ENCODE measurements around the gene KYNU.
"Not testable (repeated sequence)": the region's sequence is repeated elsewhere in the genome, so short reads cannot be mapped to it uniquely, and the experiment has no call there.

KYNU gene

DNA sequence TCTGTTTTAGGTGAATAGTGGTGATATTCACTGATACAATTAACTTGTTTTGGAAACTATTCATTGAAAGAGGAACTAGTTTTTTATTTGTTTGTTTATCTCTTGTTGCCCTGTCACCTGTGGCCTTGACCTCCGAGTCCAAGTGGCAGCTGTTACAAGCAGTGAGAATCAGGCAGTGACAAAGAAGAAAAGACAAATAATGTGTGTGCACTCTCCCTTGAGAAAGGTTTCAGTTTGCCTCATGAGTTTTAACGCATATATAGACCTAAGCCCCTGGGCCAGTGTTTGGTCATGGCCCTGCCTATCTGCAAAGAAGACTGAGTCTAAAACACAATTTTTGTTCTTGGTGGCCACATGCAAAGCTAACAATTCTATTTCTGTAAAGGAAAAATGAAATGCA lies 15.3 kb downstream of the KYNU start:
- TF ChIP-seq GLIS3 (CRISPR knock-in tag; IDR thresholded peaks at IDR 0.05): no peak
- TF ChIP-seq PPARA (CRISPR knock-in tag; IDR thresholded peaks at IDR 0.05; ENCODE audit: borderline replicate concordance): no peak
- no peak for TF ChIP-seq ARNTL (CRISPR knock-in tag; IDR thresholded peaks at IDR 0.05; ENCODE audit: borderline replicate concordance, low read depth)
- TF ChIP-seq ZNF8 (CRISPR knock-in tag; IDR thresholded peaks at IDR 0.05): no peak
- no peak for TF ChIP-seq CSDC2 (CRISPR knock-in tag; IDR thresholded peaks at IDR 0.05)
- TF ChIP-seq BACH2 (CRISPR knock-in tag; IDR thresholded peaks at IDR 0.05; ENCODE audit: borderline replicate concordance): no peak
- TF ChIP-seq OSR1 (CRISPR knock-in tag; IDR thresholded peaks at IDR 0.05): no peak
- TF ChIP-seq SNAI2 (CRISPR knock-in tag; IDR thresholded peaks at IDR 0.05): no peak
- TF ChIP-seq POU6F1 (CRISPR knock-in tag; IDR thresholded peaks at IDR 0.05; ENCODE audit: borderline replicate concordance, low read depth): no peak
- no peak for ATAC-seq

GRCh38 chr2:142893241-142893640 lies 15.8 kb downstream of the KYNU start:
- no peak for ATAC-seq
- no peak for TF ChIP-seq TOX (CRISPR knock-in tag; IDR thresholded peaks at IDR 0.05; ENCODE audit: borderline replicate concordance)

DNA sequence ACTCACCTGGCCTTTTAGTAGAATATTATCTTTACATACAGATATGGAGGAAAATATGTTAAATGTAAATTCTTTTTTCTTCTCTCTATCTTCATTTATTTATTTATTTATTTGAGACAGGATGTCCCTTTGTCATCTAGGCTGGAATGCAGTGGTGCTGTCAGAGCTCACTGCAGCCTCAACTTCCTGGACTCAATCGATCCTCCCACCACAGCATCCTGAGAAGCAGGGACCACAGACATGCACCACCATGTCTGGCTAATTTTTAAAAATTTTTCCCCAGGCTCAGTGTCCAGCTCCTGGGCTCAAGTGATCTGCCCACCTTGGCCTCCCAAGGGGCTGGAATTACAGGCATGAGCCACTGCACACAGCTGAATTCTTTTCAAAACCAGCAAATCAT lies 20.3 kb downstream of the KYNU start:
- ATAC-seq: no peak
- TF ChIP-seq GLIS3 (CRISPR knock-in tag; IDR thresholded peaks at IDR 0.05) (no peak), PPARA (CRISPR knock-in tag; IDR thresholded peaks at IDR 0.05; ENCODE audit: borderline replicate concordance) (no peak), ZFP30 (CRISPR knock-in tag; IDR thresholded peaks at IDR 0.05) (no peak), ZNF565 (CRISPR knock-in tag; conservative IDR thresholded peaks at IDR 0.05; ENCODE audit: low read depth) (no peak), TOX (CRISPR knock-in tag; IDR thresholded peaks at IDR 0.05; ENCODE audit: borderline replicate concordance) (no peak), ISL1 (CRISPR knock-in tag; IDR thresholded peaks at IDR 0.05) (no peak)
- TF ChIP-seq, protein P1, sequence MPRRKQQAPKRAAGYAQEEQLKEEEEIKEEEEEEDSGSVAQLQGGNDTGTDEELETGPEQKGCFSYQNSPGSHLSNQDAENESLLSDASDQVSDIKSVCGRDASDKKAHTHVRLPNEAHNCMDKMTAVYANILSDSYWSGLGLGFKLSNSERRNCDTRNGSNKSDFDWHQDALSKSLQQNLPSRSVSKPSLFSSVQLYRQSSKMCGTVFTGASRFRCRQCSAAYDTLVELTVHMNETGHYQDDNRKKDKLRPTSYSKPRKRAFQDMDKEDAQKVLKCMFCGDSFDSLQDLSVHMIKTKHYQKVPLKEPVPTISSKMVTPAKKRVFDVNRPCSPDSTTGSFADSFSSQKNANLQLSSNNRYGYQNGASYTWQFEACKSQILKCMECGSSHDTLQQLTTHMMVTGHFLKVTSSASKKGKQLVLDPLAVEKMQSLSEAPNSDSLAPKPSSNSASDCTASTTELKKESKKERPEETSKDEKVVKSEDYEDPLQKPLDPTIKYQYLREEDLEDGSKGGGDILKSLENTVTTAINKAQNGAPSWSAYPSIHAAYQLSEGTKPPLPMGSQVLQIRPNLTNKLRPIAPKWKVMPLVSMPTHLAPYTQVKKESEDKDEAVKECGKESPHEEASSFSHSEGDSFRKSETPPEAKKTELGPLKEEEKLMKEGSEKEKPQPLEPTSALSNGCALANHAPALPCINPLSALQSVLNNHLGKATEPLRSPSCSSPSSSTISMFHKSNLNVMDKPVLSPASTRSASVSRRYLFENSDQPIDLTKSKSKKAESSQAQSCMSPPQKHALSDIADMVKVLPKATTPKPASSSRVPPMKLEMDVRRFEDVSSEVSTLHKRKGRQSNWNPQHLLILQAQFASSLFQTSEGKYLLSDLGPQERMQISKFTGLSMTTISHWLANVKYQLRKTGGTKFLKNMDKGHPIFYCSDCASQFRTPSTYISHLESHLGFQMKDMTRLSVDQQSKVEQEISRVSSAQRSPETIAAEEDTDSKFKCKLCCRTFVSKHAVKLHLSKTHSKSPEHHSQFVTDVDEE (CRISPR knock-in tag; IDR thresholded peaks at IDR 0.05): no peak

DNA sequence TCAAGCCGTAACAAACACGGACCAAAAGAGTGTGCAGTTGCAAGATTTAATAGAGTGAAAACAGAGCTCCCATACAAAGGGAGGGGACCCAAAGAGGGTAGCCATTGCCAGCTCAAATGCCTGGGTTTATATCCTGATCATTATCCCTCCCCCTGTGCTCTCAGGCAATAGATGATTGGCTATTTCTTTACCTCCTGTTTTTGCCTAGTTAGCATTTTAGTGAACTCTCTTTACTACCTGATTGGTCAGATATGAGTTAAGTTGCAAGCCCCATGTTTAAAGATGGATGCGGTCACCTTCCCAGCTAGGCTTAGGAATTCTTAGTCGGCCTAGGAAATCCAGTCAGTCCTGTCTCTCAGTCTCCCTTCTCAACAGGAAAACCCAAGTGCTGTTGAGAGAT lies 22.9 kb downstream of the KYNU start:
- ATAC-seq: not testable (repeated sequence)

- ATAC-seq: no peak
- no peak for TF ChIP-seq ARNTL (CRISPR knock-in tag; IDR thresholded peaks at IDR 0.05; ENCODE audit: borderline replicate concordance, low read depth)
- TF ChIP-seq POU6F1 (CRISPR knock-in tag; IDR thresholded peaks at IDR 0.05; ENCODE audit: borderline replicate concordance, low read depth): no peak
- no peak for TF ChIP-seq RARB (CRISPR knock-in tag; IDR thresholded peaks at IDR 0.05)
- no peak for TF ChIP-seq ZFP3 (CRISPR knock-in tag; IDR thresholded peaks at IDR 0.05)
- TF ChIP-seq TCF4 (CRISPR knock-in tag; IDR thresholded peaks at IDR 0.05; ENCODE audit: borderline replicate concordance): no peak
- TF ChIP-seq ESRRG (CRISPR knock-in tag; IDR thresholded peaks at IDR 0.05): no peak
These were observed 24.3 kb downstream of the KYNU start for GRCh38 chr2:142901780-142902179.

GRCh38 chr2:142903726-142904125 lies 26.3 kb downstream of the KYNU start:
- ATAC-seq: not testable (repeated sequence)

- no peak for ATAC-seq
- TF ChIP-seq TCF4 (CRISPR knock-in tag; IDR thresholded peaks at IDR 0.05; ENCODE audit: borderline replicate concordance) (no peak), ISL1 (CRISPR knock-in tag; IDR thresholded peaks at IDR 0.05) (no peak), ARNTL (CRISPR knock-in tag; IDR thresholded peaks at IDR 0.05; ENCODE audit: borderline replicate concordance, low read depth) (no peak), RARB (CRISPR knock-in tag; IDR thresholded peaks at IDR 0.05) (no peak), GLIS3 (CRISPR knock-in tag; IDR thresholded peaks at IDR 0.05) (no peak), ZNF70 (CRISPR knock-in tag; IDR thresholded peaks at IDR 0.05) (no peak), ZNF565 (CRISPR knock-in tag; conservative IDR thresholded peaks at IDR 0.05; ENCODE audit: low read depth) (no peak), SNAI2 (CRISPR knock-in tag; IDR thresholded peaks at IDR 0.05) (no peak), ZC3H10 (CRISPR knock-in tag; IDR thresholded peaks at IDR 0.05) (no peak), ZFP3 (CRISPR knock-in tag; IDR thresholded peaks at IDR 0.05) (no peak), ESRRG (CRISPR knock-in tag; IDR thresholded peaks at IDR 0.05) (no peak)
- TF ChIP-seq, protein P1 (CRISPR knock-in tag; IDR thresholded peaks at IDR 0.05): no peak
- TF ChIP-seq, protein P2, sequence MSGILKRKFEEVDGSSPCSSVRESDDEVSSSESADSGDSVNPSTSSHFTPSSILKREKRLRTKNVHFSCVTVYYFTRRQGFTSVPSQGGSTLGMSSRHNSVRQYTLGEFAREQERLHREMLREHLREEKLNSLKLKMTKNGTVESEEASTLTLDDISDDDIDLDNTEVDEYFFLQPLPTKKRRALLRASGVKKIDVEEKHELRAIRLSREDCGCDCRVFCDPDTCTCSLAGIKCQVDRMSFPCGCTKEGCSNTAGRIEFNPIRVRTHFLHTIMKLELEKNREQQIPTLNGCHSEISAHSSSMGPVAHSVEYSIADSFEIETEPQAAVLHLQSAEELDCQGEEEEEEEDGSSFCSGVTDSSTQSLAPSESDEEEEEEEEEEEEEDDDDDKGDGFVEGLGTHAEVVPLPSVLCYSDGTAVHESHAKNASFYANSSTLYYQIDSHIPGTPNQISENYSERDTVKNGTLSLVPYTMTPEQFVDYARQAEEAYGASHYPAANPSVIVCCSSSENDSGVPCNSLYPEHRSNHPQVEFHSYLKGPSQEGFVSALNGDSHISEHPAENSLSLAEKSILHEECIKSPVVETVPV (CRISPR knock-in tag; IDR thresholded peaks at IDR 0.05): no peak
These were observed 30.2 kb downstream of the KYNU start for GRCh38 chr2:142907653-142908052.
